Endothelial cell of umbilical vein (primary cell): ENCODE results near the gene NOD2. TPM values are rescaled to one million over a fixed set of nuclear protein-coding genes. Genes with fewer than 3 reads are reported as not detected.

Experiments
- BruUV-seq: library from RNA; stranded (reverse); fragments of 400-500 nt; replicated peaks from 2 replicates; lab custom pipeline; 2021; lab: Mats Ljungman, UMichigan
- CTCF ChIA-PET: fragments of 300-600, 350-600 bp; sonication (Branson Sonifier 250); formaldehyde crosslinking; loops from one replicate; lab custom pipeline; 2021; ENCODE audit warnings: antibody characterized with exemption, inconsistent platforms; lab: Charles Lee
- POLR2A ChIA-PET: fragments of 300-600, 350-600 bp; sonication (Branson Sonifier 250); formaldehyde crosslinking; loops from one replicate; lab custom pipeline; 2021; ENCODE audit warnings: antibody characterized with exemption, inconsistent platforms; lab: Charles Lee
- DNase-seq: peaks from one replicate; pipeline ENCODE4 v3.0.0-alpha.2; 2011; ENCODE audit warnings: low read depth, low spot score
- FAIRE-seq: peaks from 2 replicates; lab custom pipeline; 2011; peaks lifted over from hg19 to GRCh38; lab: Jason Lieb, UNC
- H2AFZ ChIP-seq: 2 replicates; pipeline ENCODE4 v1.6.0; 2012; ENCODE audit warnings: low read depth, low read length, control low read depth, inconsistent platforms
- H3K27ac ChIP-seq: 2 replicates; pipeline ENCODE4 v1.5.1; 2011; ENCODE audit warnings: low read depth, mild to moderate bottlenecking, control low read depth, low read length, moderate library complexity; ENCODE audit not compliant: insufficient read depth
- H3K27me3 ChIP-seq, 2 experiments: 2 replicates each; pipeline versions ENCODE4 v1.6.0 to v1.6.1; 2011; ENCODE audit warnings: low read length in 2 of 2, mixed read lengths in 1 of 2; ENCODE audit not compliant: control insufficient read depth in 2 of 2, insufficient read depth in 2 of 2
- H3K36me3 ChIP-seq, 2 experiments: 2 replicates in 1 of 2; 3 replicates in 1 of 2; pipeline ENCODE4 v1.5.1; 2011; ENCODE audit warnings: low read length in 2 of 2, mild to moderate bottlenecking in 1 of 2, moderate library complexity in 1 of 2; ENCODE audit not compliant: control insufficient read depth in 2 of 2, insufficient read depth in 2 of 2; ENCODE audit errors: extremely low read depth in 1 of 2
- H3K4me1 ChIP-seq: 3 replicates; pipeline ENCODE4 v1.5.1; 2011; ENCODE audit warnings: mild to moderate bottlenecking, low read length; ENCODE audit not compliant: control insufficient read depth, insufficient read depth; ENCODE audit errors: extremely low read depth
- H3K4me2 ChIP-seq: 2 replicates; pipeline ENCODE4 v1.6.1; 2011; ENCODE audit warnings: low read length, control low read depth, mixed read lengths; ENCODE audit not compliant: insufficient read depth
- H3K4me3 ChIP-seq, 3 experiments: fragments of 200-600 bp in 1 of 3; sonication (generic), shearing (Covaris generic) in 1 of 3; replicated peaks in 1 of 3; 2 replicates each; pipeline ENCODE4 v1.5.1; 2011 to 2016; ENCODE audit warnings: control low read depth in 3 of 3, low read length in 3 of 3, mild to moderate bottlenecking in 2 of 3, inconsistent platforms in 1 of 3, low read depth in 1 of 3, moderate library complexity in 1 of 3; ENCODE audit not compliant: insufficient read depth in 1 of 3
- H3K79me2 ChIP-seq: 2 replicates; pipeline ENCODE4 v1.6.0; 2012; ENCODE audit warnings: low read length, inconsistent platforms; ENCODE audit not compliant: control insufficient read depth, insufficient read depth
- H3K9ac ChIP-seq: replicated peaks from 2 replicates; pipeline ENCODE3; 2011; ENCODE audit warnings: low read length, control low read depth; ENCODE audit not compliant: insufficient read depth; ENCODE audit errors: extremely low read depth
- H3K9me1 ChIP-seq: replicated peaks from 3 replicates; pipeline ENCODE4 v1.6.0; 2011; ENCODE audit warnings: mild to moderate bottlenecking, low read length; ENCODE audit not compliant: control insufficient read depth, insufficient read depth; ENCODE audit errors: extremely low read depth
- H3K9me3 ChIP-seq: replicated peaks from 2 replicates; pipeline ENCODE4 v1.5.1; 2012; ENCODE audit warnings: low read length, inconsistent platforms; ENCODE audit not compliant: control insufficient read depth, insufficient read depth
- H4K20me1 ChIP-seq: replicated peaks from 2 replicates; pipeline ENCODE3; 2011; ENCODE audit warnings: mild to moderate bottlenecking, low read length; ENCODE audit not compliant: control insufficient read depth, insufficient read depth; ENCODE audit errors: extremely low read depth
- CTCF ChIP-seq, 2 donors: IDR thresholded peaks; 1 replicate in 1 of 2; 2 replicates in 1 of 2; pipeline ENCODE4 v1.5.1; 2011; ENCODE audit warnings: low read length in 2 of 2, mild to moderate bottlenecking in 2 of 2, moderate library complexity in 2 of 2, control low read depth in 1 of 2, inconsistent platforms in 1 of 2, low read depth in 1 of 2; ENCODE audit not compliant: insufficient read depth in 1 of 2; ENCODE audit errors: extremely low read depth in 1 of 2
- EZH2 ChIP-seq: IDR thresholded peaks from 2 replicates; pipeline ENCODE4 v1.6.1; 2012; ENCODE audit warnings: borderline replicate concordance, low read depth, mild to moderate bottlenecking, moderate library complexity, low read length, inconsistent platforms; ENCODE audit not compliant: severe bottlenecking
- FOS ChIP-seq: IDR thresholded peaks from 2 replicates; pipeline ENCODE4 v1.6.1; 2011; ENCODE audit warnings: mild to moderate bottlenecking, low read length, moderate library complexity, borderline replicate concordance; ENCODE audit not compliant: insufficient read depth
- GATA2 ChIP-seq: IDR thresholded peaks from 2 replicates; pipeline ENCODE4 v1.7.0; 2011; ENCODE audit warnings: low read depth, mild to moderate bottlenecking, moderate library complexity, mixed read lengths, low read length; ENCODE audit not compliant: insufficient read length, insufficient read depth
- JUN ChIP-seq: IDR thresholded peaks from 2 replicates; pipeline ENCODE4 v1.6.1; 2011; ENCODE audit warnings: borderline replicate concordance, low read depth; ENCODE audit not compliant: insufficient read length, insufficient read depth
- MYC ChIP-seq: IDR thresholded peaks from one replicate; pipeline ENCODE4 v1.6.1; 2011; ENCODE audit warnings: mild to moderate bottlenecking, low read depth, low read length
- POLR2A ChIP-seq: IDR thresholded peaks from 2 replicates; pipeline ENCODE4 v1.6.1; 2012; ENCODE audit warnings: low read depth, mild to moderate bottlenecking, control low read depth, low read length
- POLR2AphosphoS5 ChIP-seq: IDR thresholded peaks from 2 replicates; pipeline ENCODE4 v1.6.1; 2012; ENCODE audit warnings: low read depth, mild to moderate bottlenecking, control low read depth, low read length, moderate library complexity; ENCODE audit not compliant: insufficient read depth
- dilution Hi-C: fragments of 300-500 bp; cut with MboI; formaldehyde crosslinking; loops from one replicate; pipeline ENCODE4 v1.15.0; 2019; ENCODE audit warnings: low sequenced_read_pairs; ENCODE audit not compliant: extremely low pct_ligation_motif_present
- intact Hi-C: fragments of 100-400 bp; cut with micrococcal nuclease; formaldehyde crosslinking; loops from one replicate; pipeline ENCODE4 v1.10.0; 2022
- polyA plus RNA-seq, 4 experiments: library from polyadenylated mRNA; depleted of rRNA in 3 of 4; stranded (reverse) in 3 of 4; unstranded in 1 of 4; fragments of >200 nt; gene quantifications; 2 replicates each; pipeline versions ENCODE4 v1.2.1 to v1.2.3, GENCODE V29; 2011 to 2012; ENCODE audit warnings: missing spikeins in 1 of 4
- total RNA-seq: library from RNA; stranded (reverse); gene quantifications from 2 replicates; pipeline ENCODE4 v1.2.3, GENCODE V29; 2021
- TF ChIP-seq, protein P1 (sequence below): IDR thresholded peaks from 2 replicates; pipeline ENCODE4 v1.6.1; 2011; ENCODE audit not compliant: insufficient read depth, insufficient read length

The NOD2 gene
- total and polyA plus RNA-seq, 2 donors (not counting 3 experiments of a cell fraction or from before 2014, with no cell fraction given) = 0.07 to 0.58 TPM

DNA sequence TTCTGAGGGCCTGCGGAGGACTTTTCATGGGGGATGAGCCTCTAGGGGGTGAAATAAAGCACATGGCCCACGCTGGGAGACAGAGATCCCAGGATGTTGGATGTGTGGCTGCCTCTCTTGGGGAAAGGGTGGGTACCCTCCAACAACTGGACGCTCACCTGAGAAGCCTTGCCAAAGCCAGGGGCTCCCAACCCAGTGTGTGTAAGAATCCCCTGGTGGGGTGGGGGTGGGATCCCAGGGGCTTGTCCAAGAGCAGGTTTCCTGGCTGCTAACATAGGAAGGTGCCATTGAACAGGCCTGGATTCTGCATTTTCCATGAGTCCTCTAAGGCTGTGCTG is 12.9 kb upstream of the NOD2 start:
- Histone ChIP-seq H3K4me3 (no peak overlapping the region), H4K20me1 (no peaks in the 10 kb centered on the region), H3K9ac (no peak overlapping the region), H3K4me1 (no peaks in the 10 kb centered on the region), H3K36me3 (no peaks in the 10 kb centered on the region), H3K9me3 (no peaks in the 10 kb centered on the region), H3K4me2 (no peak overlapping the region), H3K27ac (no peak overlapping the region), H2AFZ (no peak overlapping the region), H3K27me3 (no peaks in the 10 kb centered on the region), H3K9me1 (no peaks in the 10 kb centered on the region), H3K79me2 (no peaks in the 10 kb centered on the region)
- dilution Hi-C loops (no loop called here), intact Hi-C loops (no loop called here)
- TF ChIP-seq POLR2A (no peak), CTCF (IDR thresholded peaks at IDR 0.05; ENCODE audit: extremely low read depth in 1 of 2, insufficient read depth in 1 of 2, low read depth in 1 of 2, low read length in 2 of 2) (no peak), FOS (no peak), JUN (no peak), MYC (no peak), GATA2 (no peak), EZH2 (no peak), POLR2AphosphoS5 (no peak)
- TF ChIP-seq, protein P1, sequence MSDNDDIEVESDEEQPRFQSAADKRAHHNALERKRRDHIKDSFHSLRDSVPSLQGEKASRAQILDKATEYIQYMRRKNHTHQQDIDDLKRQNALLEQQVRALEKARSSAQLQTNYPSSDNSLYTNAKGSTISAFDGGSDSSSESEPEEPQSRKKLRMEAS = no peak
- ChIA-PET CTCF (interaction anchor here (1.1 kb wide), 1 partner anchor 9 kb away, joined by 3 read pairs; no protein-coding TSS in a partner anchor), POLR2A (no interaction called here)
- no peak for DNase-seq
- BruUV-seq = no TSS peak
- no peak for FAIRE-seq
